Caco-2 (cell line): ENCODE measurements around the gene FASN. TPM values are rescaled to one million over a fixed set of nuclear protein-coding genes. Genes with fewer than 3 reads are reported as not detected.

Experiments used
- BruUV-seq: library from RNA; stranded (reverse); fragments of 400-500 nt; replicated peaks from 2 replicates; lab custom pipeline; 2021; lab: Mats Ljungman, UMichigan
- CTCF ChIA-PET: fragments of 300-600 bp; sonication (Branson Sonifier 250); formaldehyde crosslinking; loops from one replicate; lab custom pipeline; 2022; ENCODE audit warnings: antibody characterized with exemption; lab: Charles Lee
- POLR2A ChIA-PET: fragments of 300-600 bp; sonication (Branson Sonifier 250); formaldehyde crosslinking; loops from one replicate; lab custom pipeline; 2022; ENCODE audit warnings: antibody characterized with exemption; lab: Charles Lee
- DNase-seq, 2 experiments: peaks; one replicate each; pipeline versions ENCODE4 v3.0.0 to v3.0.0-alpha.2; 2020 to 2022
- H3K27me3 ChIP-seq: replicated peaks from 2 replicates; pipeline ENCODE4 v1.6.0; 2011; ENCODE audit warnings: low read length; ENCODE audit not compliant: control insufficient read depth, insufficient read depth
- H3K36me3 ChIP-seq: 2 replicates; pipeline ENCODE4 v1.5.1; 2011; ENCODE audit warnings: low read length; ENCODE audit not compliant: control insufficient read depth, insufficient read depth
- H3K4me1 ChIP-seq: fragments of 250-450 bp; sonication (Bioruptor Pico); 2 replicates; pipeline ENCODE4 v1.5.1; 2020; ENCODE audit warnings: mild to moderate bottlenecking
- H3K4me3 ChIP-seq: 2 replicates; pipeline ENCODE4 v1.5.1; 2011; ENCODE audit warnings: low read depth, mild to moderate bottlenecking, control low read depth, low read length
- H3K9me3 ChIP-seq: fragments of 250-450 bp; sonication (Bioruptor Pico); 2 replicates; pipeline ENCODE4 v1.5.1; 2020; ENCODE audit warnings: mild to moderate bottlenecking, moderate library complexity
- H3K27ac Mint-ChIP-seq: one replicate; pipeline ENCODE4 v1.8.0; 2022; ENCODE audit warnings: mixed read lengths; ENCODE audit not compliant: unreplicated experiment
- H3K27me3 Mint-ChIP-seq: one replicate; pipeline ENCODE4 v1.8.0; 2022; ENCODE audit warnings: mixed read lengths; ENCODE audit not compliant: insufficient read depth, unreplicated experiment
- H3K36me3 Mint-ChIP-seq: one replicate; pipeline ENCODE4 v1.8.0; 2022; ENCODE audit warnings: mild to moderate bottlenecking, mixed read lengths; ENCODE audit not compliant: insufficient read depth, unreplicated experiment
- H3K4me1 Mint-ChIP-seq: one replicate; pipeline ENCODE4 v1.8.0; 2022; ENCODE audit warnings: low read depth, mixed read lengths; ENCODE audit not compliant: unreplicated experiment
- H3K4me3 Mint-ChIP-seq: one replicate; pipeline ENCODE4 v1.8.0; 2022; ENCODE audit warnings: mild to moderate bottlenecking, moderate library complexity, mixed read lengths; ENCODE audit not compliant: unreplicated experiment
- H3K9me3 Mint-ChIP-seq: one replicate; pipeline ENCODE4 v1.8.0; 2022; ENCODE audit warnings: mixed read lengths; ENCODE audit not compliant: unreplicated experiment
- intact Hi-C: fragments of 100-400 bp; cut with micrococcal nuclease; formaldehyde crosslinking; loops from one replicate; pipeline ENCODE4 v1.10.0; 2022; ENCODE audit not compliant: unreplicated experiment
- total RNA-seq: library from RNA; stranded (reverse); gene quantifications from 2 replicates; pipeline ENCODE4 v1.2.3, GENCODE V29; 2022
- TF ChIP-seq, protein P1 (sequence below), 2 experiments: fragments of 200-600 bp in 1 of 2; IDR thresholded peaks; 1 replicate in 1 of 2; 2 replicates in 1 of 2; pipeline versions ENCODE4 v1.5.1 to v1.8.0; 2011 to 2022; ENCODE audit warnings: antibody characterized with exemption in 1 of 2, control low read depth in 1 of 2, inconsistent platforms in 1 of 2, low read depth in 1 of 2, low read length in 1 of 2, mild to moderate bottlenecking in 1 of 2, moderate library complexity in 1 of 2; ENCODE audit not compliant: insufficient read depth in 1 of 2, severe bottlenecking in 1 of 2, unreplicated experiment in 1 of 2

Gene FASN
- total RNA-seq, 1 experiment from 2014 or later, result 330 TPM

GRCh38 chr17:82058230-82058854 lies 39.7 kb downstream of the FASN start:
- CTCF ChIA-PET, result no interaction called here
- Mint-ChIP-seq H3K27me3 (no peaks in the 10 kb centered on the region), H3K27ac (no peak overlapping the region), H3K36me3 (peaks cover 74% of the 10 kb centered on the region), H3K4me3 (no peak overlapping the region), H3K4me1 (no peaks in the 10 kb centered on the region), H3K9me3 (no peaks in the 10 kb centered on the region)
- no TSS peak for BruUV-seq
- no peaks in the 10 kb centered on the region for H3K9me3 ChIP-seq
- POLR2A ChIA-PET, result no interaction called here
- intact Hi-C loops, result no loop called here
- H3K4me3 ChIP-seq, result no peak overlapping the region
- H3K4me1 ChIP-seq, result no peaks in the 10 kb centered on the region
- no peaks in the 10 kb centered on the region for H3K27me3 ChIP-seq
- TF ChIP-seq, protein P1, sequence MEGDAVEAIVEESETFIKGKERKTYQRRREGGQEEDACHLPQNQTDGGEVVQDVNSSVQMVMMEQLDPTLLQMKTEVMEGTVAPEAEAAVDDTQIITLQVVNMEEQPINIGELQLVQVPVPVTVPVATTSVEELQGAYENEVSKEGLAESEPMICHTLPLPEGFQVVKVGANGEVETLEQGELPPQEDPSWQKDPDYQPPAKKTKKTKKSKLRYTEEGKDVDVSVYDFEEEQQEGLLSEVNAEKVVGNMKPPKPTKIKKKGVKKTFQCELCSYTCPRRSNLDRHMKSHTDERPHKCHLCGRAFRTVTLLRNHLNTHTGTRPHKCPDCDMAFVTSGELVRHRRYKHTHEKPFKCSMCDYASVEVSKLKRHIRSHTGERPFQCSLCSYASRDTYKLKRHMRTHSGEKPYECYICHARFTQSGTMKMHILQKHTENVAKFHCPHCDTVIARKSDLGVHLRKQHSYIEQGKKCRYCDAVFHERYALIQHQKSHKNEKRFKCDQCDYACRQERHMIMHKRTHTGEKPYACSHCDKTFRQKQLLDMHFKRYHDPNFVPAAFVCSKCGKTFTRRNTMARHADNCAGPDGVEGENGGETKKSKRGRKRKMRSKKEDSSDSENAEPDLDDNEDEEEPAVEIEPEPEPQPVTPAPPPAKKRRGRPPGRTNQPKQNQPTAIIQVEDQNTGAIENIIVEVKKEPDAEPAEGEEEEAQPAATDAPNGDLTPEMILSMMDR (IDR thresholded peaks at IDR 0.05; ENCODE audit: insufficient read depth in 1 of 2, low read depth in 1 of 2, low read length in 1 of 2, severe bottlenecking in 1 of 2, unreplicated experiment in 1 of 2), result no peak
- DNase-seq, result no peak
- H3K36me3 ChIP-seq, result peaks cover 1% of the 10 kb centered on the region; the same call in 1 of the 2 replicates

GRCh38 chr17:82056729-82057621 lies 41.1 kb downstream of the FASN start:
- Mint-ChIP-seq H3K27ac (peak overlapping the region; percentile 29), H3K36me3 (peaks cover 71% of the 10 kb centered on the region), H3K4me1 (no peaks in the 10 kb centered on the region), H3K27me3 (no peaks in the 10 kb centered on the region), H3K9me3 (no peaks in the 10 kb centered on the region), H3K4me3 (no peak overlapping the region)
- Histone ChIP-seq H3K4me3 (no peak overlapping the region), H3K36me3 (peaks cover 1% of the 10 kb centered on the region; the same call in 1 of the 2 replicates), H3K4me1 (no peaks in the 10 kb centered on the region; the same call in 1 of the 2 replicates), H3K9me3 (no peaks in the 10 kb centered on the region), H3K27me3 (no peaks in the 10 kb centered on the region)
- TF ChIP-seq, protein P1 (IDR thresholded peaks at IDR 0.05; ENCODE audit: insufficient read depth in 1 of 2, low read depth in 1 of 2, low read length in 1 of 2, severe bottlenecking in 1 of 2, unreplicated experiment in 1 of 2), result no peak
- no peak for DNase-seq
- BruUV-seq, result TSS peak; percentile 54
- POLR2A ChIA-PET, result no interaction called here
- intact Hi-C loops, result no loop called here
- CTCF ChIA-PET, result interaction anchor here (1.1 kb wide), 1 partner anchor 19 kb away, joined by 3 read pairs; the partner anchor contains the start of gene DCXR

DNA sequence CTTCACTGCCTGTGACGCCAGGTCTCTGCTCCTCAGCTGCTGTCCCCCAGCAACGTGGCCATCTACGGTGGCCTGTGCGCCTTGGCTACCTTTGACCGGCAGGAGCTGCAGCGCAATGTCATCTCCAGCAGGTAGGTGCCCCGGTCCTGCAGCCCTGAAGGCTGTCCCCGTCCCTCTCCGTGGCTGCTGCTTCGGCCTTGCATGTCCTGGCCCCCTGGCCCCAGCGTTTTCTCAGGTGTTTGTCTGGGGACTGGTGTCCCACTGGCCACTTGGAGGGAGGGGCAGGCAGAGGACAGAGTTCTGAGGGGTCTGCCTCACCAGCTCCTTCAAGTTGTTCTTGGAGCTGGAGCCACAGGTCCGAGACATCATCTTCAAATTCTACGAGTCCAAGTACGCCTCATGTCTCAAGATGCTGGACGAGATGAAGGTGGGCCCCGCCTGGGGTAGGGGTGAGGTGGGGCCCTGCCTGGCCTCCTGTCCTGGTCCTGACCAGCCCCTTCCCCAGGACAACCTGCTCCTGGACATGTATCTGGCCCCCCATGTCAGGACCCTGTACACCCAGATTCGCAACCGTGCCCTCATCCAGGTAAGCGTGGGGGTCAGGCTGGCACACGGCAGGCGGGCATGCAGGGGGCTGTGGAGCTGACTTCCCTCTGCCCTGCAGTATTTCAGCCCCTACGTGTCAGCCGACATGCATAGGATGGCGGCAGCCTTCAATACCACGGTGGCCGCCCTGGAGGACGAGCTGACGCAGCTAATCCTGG lies 41.9 kb downstream of the FASN start:
- H3K9me3 Mint-ChIP-seq, result no peaks in the 10 kb centered on the region
- peak overlapping the region; percentile 29 for H3K27ac Mint-ChIP-seq
- H3K27me3 Mint-ChIP-seq, result no peaks in the 10 kb centered on the region
- H3K4me3 Mint-ChIP-seq, result no peak overlapping the region
- BruUV-seq, result no TSS peak
- no peaks in the 10 kb centered on the region; the same call in 1 of the 2 replicates for H3K4me1 ChIP-seq
- peaks cover 1% of the 10 kb centered on the region; the same call in 1 of the 2 replicates for H3K36me3 ChIP-seq
- TF ChIP-seq, protein P1 (IDR thresholded peaks at IDR 0.05; ENCODE audit: insufficient read depth in 1 of 2, low read depth in 1 of 2, low read length in 1 of 2, severe bottlenecking in 1 of 2, unreplicated experiment in 1 of 2), result no peak
- intact Hi-C loops, result no loop called here
- no peak for DNase-seq
- H3K9me3 ChIP-seq, result no peaks in the 10 kb centered on the region
- ChIA-PET POLR2A (no interaction called here), CTCF (interaction anchor here (1.0 to 1.1 kb wide), 2 partner anchors 19 to 25 kb away, joined by 3 to 7 read pairs; partner anchors contain the start of genes DCXR and RAC3)
- H3K4me1 Mint-ChIP-seq, result no peaks in the 10 kb centered on the region
- peaks cover 63% of the 10 kb centered on the region for H3K36me3 Mint-ChIP-seq
- no peaks in the 10 kb centered on the region for H3K27me3 ChIP-seq
- H3K4me3 ChIP-seq, result no peak overlapping the region
